Right kidney (tissue), 1 donor: Measurements from ENCODE around the gene CPNE5.

Source experiments
- DNase-seq: peaks from one replicate; pipeline ENCODE4 v3.0.0-alpha.2; 2016

CPNE5 gene

DNA sequence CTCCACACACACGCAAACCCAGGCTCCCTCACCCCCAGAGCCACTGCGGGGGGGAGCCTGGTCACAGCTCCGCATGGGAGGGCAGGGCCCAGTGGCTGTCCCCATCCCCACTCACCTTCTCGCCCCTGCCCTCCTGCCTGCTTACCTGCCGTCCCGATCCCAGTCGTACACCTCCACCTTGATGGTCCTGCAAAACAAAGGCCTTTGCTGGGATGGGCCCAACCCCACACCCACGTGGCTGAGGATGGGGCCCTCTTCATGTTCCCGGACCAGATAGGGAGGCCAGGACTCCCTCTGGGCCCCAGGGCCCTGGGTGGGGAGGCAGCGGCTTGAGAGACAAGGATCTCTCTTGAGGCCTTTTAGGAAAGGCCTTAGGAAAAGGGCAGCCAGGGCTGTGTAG lies 74.1 kb downstream of the CPNE5 start:
- no peak for DNase-seq

- DNase-seq: no peak
Observed at GRCh38 chr6:36762123-36762522, 77.1 kb downstream of the CPNE5 start.

GRCh38 chr6:36760685-36761435 lies 78.4 kb downstream of the CPNE5 start:
- no peak for DNase-seq

DNA sequence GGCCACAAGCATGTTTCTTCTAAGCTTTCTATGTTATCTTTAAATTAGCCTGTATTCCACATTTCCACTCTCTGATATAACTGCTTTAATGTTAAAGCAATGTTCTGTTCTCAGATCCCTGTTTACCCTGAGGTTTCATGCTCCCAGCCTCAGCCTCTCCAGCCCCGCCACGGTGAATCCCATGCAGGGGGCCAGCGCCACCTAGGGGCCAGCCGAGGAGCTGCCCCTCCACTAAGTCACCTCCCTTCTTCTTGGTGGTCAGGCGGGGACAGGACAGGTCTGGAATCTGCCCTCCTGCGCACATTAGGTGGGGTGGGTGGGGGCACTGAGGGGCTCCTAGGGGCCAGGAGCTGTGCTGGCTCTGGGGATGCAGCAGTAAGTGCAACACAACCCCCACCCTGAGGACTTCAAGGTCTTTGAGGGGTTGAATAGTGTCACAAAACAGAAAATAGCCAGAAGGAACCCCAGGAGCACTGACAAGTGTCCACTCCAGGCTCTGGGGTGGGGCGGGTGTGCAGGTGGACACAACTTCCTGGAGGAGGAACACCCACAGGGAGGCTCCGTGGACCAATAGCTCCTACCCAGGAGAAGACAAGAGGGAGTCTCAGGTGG lies 80.0 kb downstream of the CPNE5 start:
- DNase-seq: peak; percentile 49

- DNase-seq: peak; percentile 30
Observed at GRCh38 chr6:36758516-36759147, 80.6 kb downstream of the CPNE5 start.

DNA sequence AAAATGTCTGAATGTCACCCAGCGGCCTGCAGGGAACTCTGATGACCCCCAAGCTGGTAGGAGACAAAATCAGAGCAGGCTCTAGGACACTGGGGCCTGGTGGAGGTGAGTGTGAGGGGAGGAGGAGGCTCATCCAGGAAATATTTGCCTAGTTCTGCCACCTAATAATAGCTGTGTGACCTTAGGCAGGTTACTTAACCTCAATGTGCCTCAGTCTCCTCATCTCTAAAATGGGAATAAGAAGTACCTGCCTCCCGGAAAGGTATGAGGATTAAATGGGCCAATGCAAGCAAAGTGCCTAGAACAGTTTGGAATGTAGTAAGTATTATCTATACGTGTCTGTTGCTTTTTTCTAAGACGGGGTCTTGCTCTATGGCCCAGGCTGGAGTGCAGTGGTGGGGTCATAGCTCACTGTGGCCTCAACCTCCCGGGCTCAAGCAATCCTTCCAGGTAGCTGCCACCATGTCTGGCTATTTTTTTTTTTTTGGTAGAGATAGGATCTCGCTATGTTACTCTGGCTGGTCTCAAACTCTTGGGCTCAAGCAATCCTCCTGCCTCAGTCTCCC lies 81.2 kb downstream of the CPNE5 start:
- no peak for DNase-seq

GRCh38 chr6:36757206-36757605 lies 82.0 kb downstream of the CPNE5 start:
- DNase-seq: no peak

- DNase-seq: no peak
Observed at GRCh38 chr6:36756786-36757185, 82.5 kb downstream of the CPNE5 start.

- no peak for DNase-seq
Observed at GRCh38 chr6:36755435-36756348, 83.6 kb downstream of the CPNE5 start.

GRCh38 chr6:36754582-36755434 lies 84.4 kb downstream of the CPNE5 start:
- no peak for DNase-seq

GRCh38 chr6:36753671-36754405 lies 85.4 kb downstream of the CPNE5 start:
- DNase-seq: no peak

DNA sequence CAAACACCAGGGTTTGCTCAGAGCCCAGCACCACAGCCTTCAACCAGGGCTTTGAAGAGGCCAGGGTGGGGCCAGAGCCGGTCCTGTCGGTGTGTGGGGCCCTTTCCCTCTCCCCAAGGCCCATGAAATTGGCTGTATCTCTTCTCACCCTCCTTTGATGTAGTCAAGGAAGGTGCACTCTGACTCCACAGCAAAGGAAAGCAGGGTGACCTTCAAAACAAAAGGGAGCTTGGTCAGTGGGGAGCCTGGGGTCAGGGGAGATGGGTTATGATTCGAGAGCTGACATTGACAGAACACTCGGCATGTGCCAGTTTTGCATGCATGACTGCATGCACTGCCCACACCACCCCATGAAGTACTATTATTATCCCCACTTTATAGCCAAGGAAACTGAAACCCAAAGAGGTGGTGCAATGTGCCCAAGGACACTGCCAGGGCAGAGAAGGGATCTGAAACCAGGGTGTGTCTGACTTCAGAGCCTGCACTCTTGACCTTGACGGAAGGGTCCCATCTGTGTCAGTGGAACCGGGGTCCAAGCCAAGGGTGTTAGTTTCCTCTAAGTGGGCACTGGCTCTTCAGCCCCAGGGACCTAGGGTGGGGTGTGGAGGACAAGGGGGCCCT lies 86.2 kb downstream of the CPNE5 start:
- DNase-seq: no peak

- no peak for DNase-seq
Observed at GRCh38 chr6:36752187-36752885, 86.9 kb downstream of the CPNE5 start.

DNA sequence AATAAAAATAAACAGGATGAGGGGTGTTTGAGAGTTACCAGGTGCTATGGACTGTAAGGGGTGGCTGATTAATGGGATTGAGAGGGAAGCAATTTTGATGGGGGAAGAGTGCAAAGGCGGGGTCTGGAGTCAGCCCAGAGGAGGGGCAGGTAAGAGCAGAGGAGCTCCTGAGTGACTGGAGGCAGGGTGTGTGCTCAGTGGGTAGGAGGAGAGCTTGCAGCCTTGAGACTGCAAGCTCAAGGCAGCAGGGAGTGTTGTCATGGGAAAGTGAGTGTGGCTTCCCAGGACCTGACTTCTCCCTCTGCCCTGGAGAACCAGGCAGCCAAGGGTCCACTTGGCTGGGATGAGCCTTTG lies 87.4 kb downstream of the CPNE5 start:
- DNase-seq: no peak

DNA sequence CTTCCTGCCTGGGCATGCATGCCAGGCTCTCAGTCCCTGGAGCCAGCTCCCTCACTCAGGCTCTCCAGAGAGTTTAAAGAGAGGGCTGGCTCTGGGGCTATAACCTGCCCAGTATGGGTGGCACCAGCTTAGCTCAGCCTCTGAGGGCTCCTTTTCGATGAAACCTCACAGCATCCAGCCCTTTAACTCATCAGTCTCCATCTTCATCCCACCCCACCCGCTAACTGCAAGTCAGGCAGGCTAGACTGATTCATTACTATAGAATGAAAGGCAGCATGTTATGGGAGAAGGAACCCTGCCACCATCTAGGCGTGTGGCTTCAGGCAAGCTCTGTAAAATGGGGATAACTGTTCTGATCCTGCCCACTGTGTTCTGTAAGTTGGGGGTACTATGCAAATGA lies 88.2 kb downstream of the CPNE5 start:
- no peak for DNase-seq

DNA sequence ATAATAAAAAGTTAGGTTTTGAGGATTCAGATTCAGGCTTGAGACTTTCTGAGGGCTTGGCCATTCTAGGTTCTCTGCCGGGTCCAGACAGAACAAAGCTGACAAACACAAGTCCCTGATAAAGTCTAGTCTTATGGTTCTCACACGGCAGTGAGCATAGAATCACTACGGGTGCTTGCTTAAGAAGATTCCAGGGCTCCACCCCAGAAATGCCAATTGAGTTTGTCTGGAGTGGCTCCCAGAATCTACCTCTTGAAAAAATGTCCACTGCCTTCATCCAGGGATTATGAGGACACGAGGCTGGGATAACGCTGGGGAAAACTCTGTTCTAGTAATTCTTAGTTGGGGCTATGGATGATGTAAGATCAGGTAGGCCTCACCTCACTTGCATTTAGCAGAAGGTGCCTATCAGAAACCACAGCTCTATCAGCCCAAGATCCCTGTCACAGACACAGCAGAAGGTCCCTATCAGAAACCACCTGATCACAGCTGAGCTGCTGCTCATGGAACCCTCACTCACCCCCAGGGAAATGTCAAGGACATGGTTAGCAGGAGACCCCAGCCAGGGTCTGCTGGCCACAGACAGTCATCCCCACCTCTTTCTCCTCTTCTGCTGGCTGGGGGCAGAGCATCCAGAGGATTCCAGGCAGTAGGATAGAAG lies 89.3 kb downstream of the CPNE5 start:
- DNase-seq: no peak

DNA sequence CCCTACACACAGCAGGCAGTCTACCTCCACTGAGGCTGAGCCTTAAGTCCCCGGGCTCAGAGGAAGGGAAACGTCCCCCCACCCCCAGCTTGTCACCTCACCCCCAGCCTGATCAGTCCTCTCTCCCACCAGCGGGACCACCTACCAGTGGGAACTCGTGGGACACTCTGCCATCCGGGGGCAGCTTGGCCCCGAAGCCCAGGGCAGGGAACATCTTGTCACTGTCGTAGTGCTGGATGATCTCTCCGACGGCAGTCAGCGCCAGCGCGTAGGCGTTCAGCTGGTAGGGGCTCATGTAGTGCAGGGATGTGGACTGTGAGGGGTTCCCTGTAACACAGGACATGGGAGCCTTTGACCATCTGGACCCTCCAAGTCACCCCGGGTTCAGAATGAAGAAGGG lies 93.0 kb downstream of the CPNE5 start:
- no peak for DNase-seq

DNA sequence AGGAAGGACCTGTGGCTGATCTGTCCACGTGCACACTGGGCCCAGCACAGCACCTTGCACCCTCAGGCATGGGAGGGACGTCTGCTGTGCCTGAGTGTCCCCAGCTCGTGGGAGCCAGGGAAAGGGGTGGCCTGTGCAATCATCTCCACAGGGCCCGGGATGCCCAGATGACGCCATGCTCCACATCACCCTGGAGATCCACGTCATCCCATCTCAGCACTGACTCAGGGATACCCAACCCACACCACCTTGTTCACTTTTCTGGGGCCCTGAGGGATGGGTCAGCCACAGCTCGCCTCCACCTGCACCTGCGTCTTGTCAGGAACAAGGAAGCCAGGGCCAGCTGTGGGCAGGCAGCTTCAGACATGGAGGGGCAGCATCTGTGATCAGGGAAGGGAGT lies 93.4 kb downstream of the CPNE5 start:
- DNase-seq: no peak

DNA sequence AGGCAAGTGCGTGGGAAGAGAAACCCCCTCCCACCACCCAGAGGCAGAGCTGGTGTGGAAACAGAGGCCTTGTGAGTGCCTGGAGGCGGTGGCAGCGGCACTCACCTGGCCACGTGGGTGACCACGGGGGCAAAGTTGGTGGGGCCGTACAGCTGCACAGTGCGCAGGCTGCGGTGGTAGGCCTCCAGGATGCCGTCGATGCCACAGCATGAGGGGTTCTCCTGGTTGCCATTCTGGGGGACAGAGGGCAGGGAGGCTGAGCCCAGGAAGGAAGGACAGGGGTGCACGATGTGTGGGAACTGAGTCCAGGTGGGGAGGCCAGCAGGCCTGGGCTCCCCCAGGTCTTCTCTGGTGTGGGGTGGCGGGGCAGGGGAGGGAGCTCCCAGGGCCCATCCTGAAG lies 94.0 kb downstream of the CPNE5 start:
- no peak for DNase-seq
